ENCODE data around the gene AOPEP.

DNA sequence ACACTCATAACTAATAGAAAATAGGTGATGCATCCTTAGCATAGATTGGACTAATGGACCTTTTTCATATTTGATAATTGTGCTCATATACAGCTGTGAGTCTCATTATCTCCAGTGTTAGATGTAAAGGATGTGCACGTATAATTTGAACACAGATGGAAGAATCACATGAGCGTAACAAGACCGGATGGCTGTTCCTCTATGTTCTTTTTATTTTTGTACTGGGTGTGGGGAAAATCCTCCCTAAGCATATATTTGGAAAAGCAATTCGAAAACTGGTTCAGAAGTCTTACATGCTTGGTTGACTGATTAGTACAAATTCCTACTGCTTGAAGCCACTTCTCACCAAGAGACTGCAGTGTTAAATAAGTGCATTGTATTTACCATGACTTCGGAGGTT, 230.2 kb downstream of the AOPEP start:
- TF ChIP-seq SMAD4 (CRISPR knock-in tag; IDR thresholded peaks at IDR 0.05) (no peak), CBFB (CRISPR knock-in tag; IDR thresholded peaks at IDR 0.05; ENCODE audit: low read depth) (no peak)
- TF ChIP-seq, protein P1, sequence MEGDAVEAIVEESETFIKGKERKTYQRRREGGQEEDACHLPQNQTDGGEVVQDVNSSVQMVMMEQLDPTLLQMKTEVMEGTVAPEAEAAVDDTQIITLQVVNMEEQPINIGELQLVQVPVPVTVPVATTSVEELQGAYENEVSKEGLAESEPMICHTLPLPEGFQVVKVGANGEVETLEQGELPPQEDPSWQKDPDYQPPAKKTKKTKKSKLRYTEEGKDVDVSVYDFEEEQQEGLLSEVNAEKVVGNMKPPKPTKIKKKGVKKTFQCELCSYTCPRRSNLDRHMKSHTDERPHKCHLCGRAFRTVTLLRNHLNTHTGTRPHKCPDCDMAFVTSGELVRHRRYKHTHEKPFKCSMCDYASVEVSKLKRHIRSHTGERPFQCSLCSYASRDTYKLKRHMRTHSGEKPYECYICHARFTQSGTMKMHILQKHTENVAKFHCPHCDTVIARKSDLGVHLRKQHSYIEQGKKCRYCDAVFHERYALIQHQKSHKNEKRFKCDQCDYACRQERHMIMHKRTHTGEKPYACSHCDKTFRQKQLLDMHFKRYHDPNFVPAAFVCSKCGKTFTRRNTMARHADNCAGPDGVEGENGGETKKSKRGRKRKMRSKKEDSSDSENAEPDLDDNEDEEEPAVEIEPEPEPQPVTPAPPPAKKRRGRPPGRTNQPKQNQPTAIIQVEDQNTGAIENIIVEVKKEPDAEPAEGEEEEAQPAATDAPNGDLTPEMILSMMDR (IDR thresholded peaks at IDR 0.05): no peak
- TF ChIP-seq, protein P2, sequence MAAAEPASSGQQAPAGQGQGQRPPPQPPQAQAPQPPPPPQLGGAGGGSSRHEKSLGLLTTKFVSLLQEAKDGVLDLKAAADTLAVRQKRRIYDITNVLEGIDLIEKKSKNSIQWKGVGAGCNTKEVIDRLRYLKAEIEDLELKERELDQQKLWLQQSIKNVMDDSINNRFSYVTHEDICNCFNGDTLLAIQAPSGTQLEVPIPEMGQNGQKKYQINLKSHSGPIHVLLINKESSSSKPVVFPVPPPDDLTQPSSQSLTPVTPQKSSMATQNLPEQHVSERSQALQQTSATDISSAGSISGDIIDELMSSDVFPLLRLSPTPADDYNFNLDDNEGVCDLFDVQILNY (CRISPR knock-in tag; IDR thresholded peaks at IDR 0.05): no peak

Measured in WTC11 (cell line).